ENCODE data around the gene TSC2.

- TF ChIP-seq POLR2A (IDR thresholded peaks at IDR 0.05) (no peak), CTCF (IDR thresholded peaks at IDR 0.05) (no peak), POLR2AphosphoS5 (IDR thresholded peaks at IDR 0.05) (no peak)
These were observed 48.3 kb downstream of the TSC2 start for GRCh38 chr16:2095918-2096582.
